Transverse colon (tissue), 4 donors: ENCODE data around the gene LMF1. TPM values are rescaled to one million over a fixed set of nuclear protein-coding genes. Genes with fewer than 3 reads are reported as not detected.

Source experiments
- DNase-seq: peaks from one replicate; pipeline ENCODE4 v3.0.0-alpha.2; 2019
- H3K27ac ChIP-seq, 4 donors: fragments of 200-600 bp; sonication (generic); 2 replicates each; pipeline ENCODE4 v1.5.1; 2016 to 2018; ENCODE audit warnings: inconsistent platforms in 4 of 4
- H3K27me3 ChIP-seq: fragments of 200-600 bp; sonication (generic); 2 replicates; pipeline ENCODE4 v1.5.1; 2017; ENCODE audit warnings: inconsistent platforms
- H3K36me3 ChIP-seq, 4 donors: fragments of 200-600 bp; sonication (generic); 2 replicates each; pipeline ENCODE4 v1.5.1; 2017 to 2019; ENCODE audit warnings: inconsistent platforms in 4 of 4
- H3K4me1 ChIP-seq, 4 donors: fragments of 200-600 bp; sonication (generic); 2 replicates each; pipeline ENCODE4 v1.5.1; 2017 to 2020; ENCODE audit warnings: inconsistent platforms in 4 of 4
- H3K4me3 ChIP-seq, 4 donors: fragments of 200-600 bp; sonication (generic); 1 replicate in 1 of 4; 2 replicates in 3 of 4; pipeline versions ENCODE4 v1.5.1 to v1.6.1; 2017 to 2019; ENCODE audit warnings: inconsistent platforms in 4 of 4
- H3K9me3 ChIP-seq, 2 donors: fragments of 200-600 bp; sonication (generic); 2 replicates each; pipeline ENCODE4 v1.5.1; 2017 to 2019; ENCODE audit warnings: inconsistent platforms in 2 of 2
- CTCF ChIP-seq, 5 experiments: fragments of 200-600 bp in 3 of 5; fragments of 450-650 bp in 2 of 5; sonication (generic) in 3 of 5; IDR thresholded peaks; 1 replicate in 2 of 5; 2 replicates in 3 of 5; pipeline ENCODE4 v1.5.1; 2016 to 2017; ENCODE audit warnings: antibody characterized with exemption in 5 of 5, inconsistent platforms in 3 of 5, mild to moderate bottlenecking in 2 of 5, moderate library complexity in 1 of 5
- EP300 ChIP-seq: sonication (generic); formaldehyde crosslinking; IDR thresholded peaks from one replicate; pipeline ENCODE4 v1.6.1; 2017; ENCODE audit warnings: antibody characterized with exemption, low read depth
- POLR2A ChIP-seq: fragments of 450-650 bp; IDR thresholded peaks from one replicate; pipeline ENCODE4 v1.6.1; 2016; ENCODE audit warnings: antibody characterized with exemption, mild to moderate bottlenecking, moderate library complexity
- POLR2AphosphoS5 ChIP-seq, 3 donors: sonication (generic); formaldehyde crosslinking; IDR thresholded peaks; one replicate each; pipeline ENCODE4 v1.6.1; 2016; ENCODE audit warnings: antibody characterized with exemption in 3 of 3
- WGBS, 2 donors: methylation state at CpG; one replicate each; pipeline ENCODE4 v1.1.5; 2018; ENCODE audit warnings: low coverage in 1 of 2; 5-methylcytosine and 5-hydroxymethylcytosine counted together
- in situ Hi-C, 4 donors: fragments of 200-750 bp; cut with MboI; loops; one replicate each; pipeline versions ENCODE4 v1.15.0 to v1.15.1; 2017; ENCODE audit warnings: low sequenced_read_pairs in 3 of 4, low pct_ligation_motif_present in 1 of 4, low pct_unique_long_range_greater_than_20kb in 1 of 4
- intact Hi-C: fragments of 100-400 bp; cut with DNase I; formaldehyde crosslinking; loops from one replicate; pipeline ENCODE4 v1.15.1; 2023; ENCODE audit warnings: low total_unique reads
- total RNA-seq, 4 donors: library from RNA; depleted of rRNA; stranded (reverse); fragments of >200 nt; gene quantifications; one replicate each; pipeline ENCODE4 v1.1.0, GENCODE V29; 2016

The LMF1 gene
- total RNA-seq, 4 donors from 2014 or later = 15.9 to 34.8 (median 19.6) TPM

- in situ Hi-C loops = no loop called here
- no peak overlapping the region for H3K27ac ChIP-seq
- TF ChIP-seq CTCF (IDR thresholded peaks at IDR 0.05) (no peak), POLR2A (no peak), EP300 (no peak), POLR2AphosphoS5 (IDR thresholded peaks at IDR 0.05) (no peak)
- no peaks in the 10 kb centered on the region for H3K9me3 ChIP-seq
- peaks cover 0 to 10% (median 4%) of the 10 kb centered on the region in 4 donors for H3K4me1 ChIP-seq
- peaks cover 38% of the 10 kb centered on the region for H3K27me3 ChIP-seq
- no peak overlapping the region for H3K4me3 ChIP-seq
- DNase-seq = no peak
- intact Hi-C loops = no loop called here
- WGBS, 2 donors = 81 to 90% methylated on average over 4 to 11 of the region's 11 CpGs
- no peaks in the 10 kb centered on the region for H3K36me3 ChIP-seq
Observed at GRCh38 chr16:998615-999014, 27.8 kb upstream of the LMF1 start.

- no peak overlapping the region for H3K4me3 ChIP-seq
- 60% methylated on average over 11 of the region's 11 CpGs; no CpG with 5 or more reads in 1 of the 2 donors for WGBS, 2 donors
- peaks cover 38% of the 10 kb centered on the region for H3K27me3 ChIP-seq
- DNase-seq = no peak
- peaks cover 0 to 10% (median 4%) of the 10 kb centered on the region in 4 donors for H3K4me1 ChIP-seq
- no peaks in the 10 kb centered on the region for H3K9me3 ChIP-seq
- in situ Hi-C loops = no loop called here
- H3K36me3 ChIP-seq = no peaks in the 10 kb centered on the region
- TF ChIP-seq POLR2AphosphoS5 (IDR thresholded peaks at IDR 0.05) = no peak
- intact Hi-C loops = no loop called here
- no peak overlapping the region for H3K27ac ChIP-seq
Observed at GRCh38 chr16:998211-998610, 27.4 kb upstream of the LMF1 start.

GRCh38 chr16:997440-998051, 26.8 kb upstream of the LMF1 start:
- in situ Hi-C loops (no loop called here), intact Hi-C loops (no loop called here)
- H3K36me3 ChIP-seq = no peaks in the 10 kb centered on the region
- peaks cover 38% of the 10 kb centered on the region for H3K27me3 ChIP-seq
- H3K27ac ChIP-seq = no peak overlapping the region
- WGBS, 2 donors = 9% methylated on average over 37 of the region's 39 CpGs; no CpG with 5 or more reads in 1 of the 2 donors
- no peaks in the 10 kb centered on the region for H3K9me3 ChIP-seq
- H3K4me1 ChIP-seq = peaks cover 0 to 6% (median 2%) of the 10 kb centered on the region in 4 donors
- DNase-seq = peak; percentile 26
- peak overlapping the region in 1 of 4 donors; percentile 7 for H3K4me3 ChIP-seq
- TF ChIP-seq POLR2A (no peak), POLR2AphosphoS5 (IDR thresholded peaks at IDR 0.05) (no peak), EP300 (no peak), CTCF (IDR thresholded peaks at IDR 0.05) (no peak)

- no peak overlapping the region for H3K4me3 ChIP-seq
- in situ Hi-C loops = no loop called here
- no peak for TF ChIP-seq CTCF (IDR thresholded peaks at IDR 0.05)
- TF ChIP-seq EP300 = no peak
- TF ChIP-seq POLR2AphosphoS5 (IDR thresholded peaks at IDR 0.05) = no peak
- no peak for TF ChIP-seq POLR2A
- peaks cover 42% of the 10 kb centered on the region for H3K27me3 ChIP-seq
- 59% methylated on average over 6 of the region's 6 CpGs; no CpG with 5 or more reads in 1 of the 2 donors for WGBS, 2 donors
- no peak overlapping the region for H3K27ac ChIP-seq
- intact Hi-C loops = no loop called here
- H3K9me3 ChIP-seq = no peaks in the 10 kb centered on the region
- peaks cover 0 to 5% (median 2%) of the 10 kb centered on the region in 4 donors for H3K4me1 ChIP-seq
- no peaks in the 10 kb centered on the region for H3K36me3 ChIP-seq
- no peak for DNase-seq
Observed at GRCh38 chr16:996681-997080, 25.9 kb upstream of the LMF1 start.
